ENCODE results near the gene TRIM71. TPM values are rescaled to one million over a fixed set of nuclear protein-coding genes. Genes with fewer than 3 reads are reported as not detected.

The TRIM71 gene
- total and polyA plus RNA-seq, 2 donors (not counting 1 experiment from before 2014, with no cell fraction given), result not detected

GRCh38 chr3:32843510-32844321 lies 25.9 kb downstream of the TRIM71 start:
- DNase-seq, result no peak
- peaks cover 11% of the 10 kb centered on the region for H3K27me3 Mint-ChIP-seq
- no peaks in the 10 kb centered on the region for H4K20me1 ChIP-seq (ENCODE audit: control insufficient read depth, insufficient read depth, low read length, poor library complexity, severe bottlenecking)
- no peak overlapping the region for H2AFZ ChIP-seq (ENCODE audit: insufficient read depth, low read depth, low read length, poor library complexity, severe bottlenecking)
- H3K4me1 ChIP-seq (ENCODE audit: control insufficient read depth in 2 of 2, insufficient read depth in 2 of 2, low read length in 2 of 2), result peaks cover 0 to 7% of the 10 kb centered on the region in 2 donors
- intact Hi-C loops (cut with micrococcal nuclease), result no loop called here
- no peak overlapping the region for H3K27ac ChIP-seq (ENCODE audit: low read length in 2 of 2)
- H3K27me3 ChIP-seq (replicated peaks in 1 of 4; ENCODE audit: control extremely low read depth in 1 of 4, control insufficient read depth in 3 of 4, insufficient read depth in 4 of 4, low read length in 3 of 4), result peaks cover 0 to 3% (median 0%) of the 10 kb centered on the region in 4 experiments
- peaks cover 10% of the 10 kb centered on the region for H3K4me1 Mint-ChIP-seq
- no peak overlapping the region for H3K27ac Mint-ChIP-seq
- POLR2A ChIA-PET, result no interaction called here
- H3K4me3 ChIP-seq (ENCODE audit: control extremely low read depth in 1 of 5, extremely low read depth in 1 of 5, insufficient read depth in 1 of 5, low read depth in 2 of 5, low read length in 4 of 5), result no peak overlapping the region
- H3K4me3 Mint-ChIP-seq, result no peak overlapping the region
- WGBS (ENCODE audit: insufficient coverage), result 95% methylated on average over 10 of the region's 17 CpGs
- H3K79me2 ChIP-seq (ENCODE audit: control insufficient read depth, insufficient read depth, low read length), result no peaks in the 10 kb centered on the region
- no peaks in the 10 kb centered on the region for H3K9me3 Mint-ChIP-seq (ENCODE audit: insufficient read depth)
- no peaks in the 10 kb centered on the region for H3K9me3 ChIP-seq (ENCODE audit: control extremely low read depth in 1 of 3, control insufficient read depth in 2 of 3, insufficient read depth in 1 of 3, low read length in 2 of 3)
- H3K4me2 ChIP-seq (replicated peaks; ENCODE audit: low read depth, low read length, poor library complexity, severe bottlenecking), result no peak overlapping the region
- CTCF ChIA-PET, result no interaction called here
- TF ChIP-seq CTCF (IDR thresholded peaks at IDR 0.05) (no peak), EZH2 (IDR thresholded peaks at IDR 0.05; ENCODE audit: borderline replicate concordance, insufficient read depth, low read depth, low read length, poor library complexity, severe bottlenecking) (no peak)
- no peak overlapping the region for H3K9ac ChIP-seq (ENCODE audit: low read length)
- ATAC-seq (ENCODE audit: low read depth), result no peak
- no peaks in the 10 kb centered on the region for H3K36me3 ChIP-seq (replicated peaks in 1 of 2; ENCODE audit: control extremely low read depth in 1 of 2, control insufficient read depth in 1 of 2, extremely low read depth in 1 of 2, insufficient read depth in 2 of 2, low read length in 1 of 2)

- H3K4me1 ChIP-seq (ENCODE audit: control insufficient read depth in 2 of 2, insufficient read depth in 2 of 2, low read length in 2 of 2), result peaks cover 0 to 7% of the 10 kb centered on the region in 2 donors
- H3K27ac ChIP-seq (ENCODE audit: low read length in 2 of 2), result no peak overlapping the region
- TF ChIP-seq CTCF (IDR thresholded peaks at IDR 0.05) (no peak), EZH2 (IDR thresholded peaks at IDR 0.05; ENCODE audit: borderline replicate concordance, insufficient read depth, low read depth, low read length, poor library complexity, severe bottlenecking) (no peak)
- H3K4me1 Mint-ChIP-seq, result peaks cover 10% of the 10 kb centered on the region
- ChIA-PET POLR2A (no interaction called here), CTCF (no interaction called here)
- intact Hi-C loops (cut with micrococcal nuclease), result no loop called here
- WGBS (ENCODE audit: insufficient coverage), result 92% methylated on average over 5 of the region's 7 CpGs
- H3K4me3 ChIP-seq (ENCODE audit: control extremely low read depth in 1 of 5, extremely low read depth in 1 of 5, insufficient read depth in 1 of 5, low read depth in 2 of 5, low read length in 4 of 5), result no peak overlapping the region
- ATAC-seq (ENCODE audit: low read depth), result no peak
- H3K9me3 Mint-ChIP-seq (ENCODE audit: insufficient read depth), result no peaks in the 10 kb centered on the region
- H3K27me3 ChIP-seq (replicated peaks in 1 of 4; ENCODE audit: control extremely low read depth in 1 of 4, control insufficient read depth in 3 of 4, insufficient read depth in 4 of 4, low read length in 3 of 4), result peaks cover 0 to 3% (median 0%) of the 10 kb centered on the region in 4 experiments
- H3K9me3 ChIP-seq (ENCODE audit: control extremely low read depth in 1 of 3, control insufficient read depth in 2 of 3, insufficient read depth in 1 of 3, low read length in 2 of 3), result no peaks in the 10 kb centered on the region
- H3K27ac Mint-ChIP-seq, result no peak overlapping the region
- no peaks in the 10 kb centered on the region for H4K20me1 ChIP-seq (ENCODE audit: control insufficient read depth, insufficient read depth, low read length, poor library complexity, severe bottlenecking)
- H3K27me3 Mint-ChIP-seq, result peaks cover 5% of the 10 kb centered on the region
- H3K36me3 ChIP-seq (replicated peaks in 1 of 2; ENCODE audit: control extremely low read depth in 1 of 2, control insufficient read depth in 1 of 2, extremely low read depth in 1 of 2, insufficient read depth in 2 of 2, low read length in 1 of 2), result no peaks in the 10 kb centered on the region
- no peak overlapping the region for H3K4me2 ChIP-seq (replicated peaks; ENCODE audit: low read depth, low read length, poor library complexity, severe bottlenecking)
- DNase-seq, result no peak
- no peaks in the 10 kb centered on the region for H3K79me2 ChIP-seq (ENCODE audit: control insufficient read depth, insufficient read depth, low read length)
- H2AFZ ChIP-seq (ENCODE audit: insufficient read depth, low read depth, low read length, poor library complexity, severe bottlenecking), result no peak overlapping the region
- no peak overlapping the region for H3K9ac ChIP-seq (ENCODE audit: low read length)
- H3K4me3 Mint-ChIP-seq, result no peak overlapping the region
Measured at GRCh38 chr3:32844322-32844654, 26.5 kb downstream of the TRIM71 start.
